Skeletal muscle satellite cell (primary cell): ENCODE measurements around the gene FAM110A.
"Not testable (repeated sequence)": the region's sequence is repeated elsewhere in the genome, so short reads cannot be mapped to it uniquely, and the experiment has no call there.

Experiments
- H3K27me3 ChIP-seq: 2 replicates; pipeline ENCODE4 v1.7.0; 2013; ENCODE audit warnings: low read length; ENCODE audit not compliant: control insufficient read depth, insufficient read depth
- H3K36me3 ChIP-seq: 2 replicates; pipeline ENCODE4 v1.7.0; 2013; ENCODE audit warnings: mild to moderate bottlenecking, control low read depth, low read length; ENCODE audit not compliant: insufficient read depth
- H3K4me1 ChIP-seq: 2 replicates; pipeline ENCODE4 v1.7.0; 2013; ENCODE audit warnings: low read length; ENCODE audit not compliant: control insufficient read depth, insufficient read depth
- H3K4me2 ChIP-seq: 2 replicates; pipeline ENCODE4 v1.7.0; 2013; ENCODE audit warnings: mild to moderate bottlenecking, low read length
- H3K4me3 ChIP-seq: 2 replicates; pipeline ENCODE4 v1.7.0; 2013; ENCODE audit warnings: low read length
- H3K9ac ChIP-seq: 2 replicates; pipeline ENCODE4 v1.7.0; 2013; ENCODE audit warnings: mild to moderate bottlenecking, low read depth, low read length, moderate library complexity
- H3K9me3 ChIP-seq: replicated peaks from 2 replicates; pipeline ENCODE4 v1.7.0; 2013; ENCODE audit warnings: mild to moderate bottlenecking, control low read depth, low read length

FAM110A gene

GRCh38 chr20:824916-825315 is 8.6 kb upstream of the FAM110A start:
- Histone ChIP-seq H3K27me3 (no peaks in the 10 kb centered on the region), H3K9me3 (no peaks in the 10 kb centered on the region), H3K4me3 (no peak overlapping the region), H3K36me3 (no peaks in the 10 kb centered on the region), H3K9ac (no peak overlapping the region), H3K4me1 (peaks cover 5% of the 10 kb centered on the region), H3K4me2 (no peak overlapping the region)

GRCh38 chr20:825710-826421 is 7.6 kb upstream of the FAM110A start:
- Histone ChIP-seq H3K4me3 (no peak overlapping the region), H3K27me3 (no peaks in the 10 kb centered on the region), H3K9ac (no peak overlapping the region), H3K9me3 (no peaks in the 10 kb centered on the region), H3K36me3 (no peaks in the 10 kb centered on the region), H3K4me1 (peaks cover 6% of the 10 kb centered on the region), H3K4me2 (no peak overlapping the region)

GRCh38 chr20:826695-827323 is 6.7 kb upstream of the FAM110A start:
- Histone ChIP-seq H3K9ac (no peak overlapping the region), H3K9me3 (no peaks in the 10 kb centered on the region), H3K4me1 (peaks cover 6% of the 10 kb centered on the region), H3K4me2 (no peak overlapping the region), H3K27me3 (no peaks in the 10 kb centered on the region), H3K4me3 (no peak overlapping the region), H3K36me3 (no peaks in the 10 kb centered on the region)

GRCh38 chr20:827981-828380 is 5.5 kb upstream of the FAM110A start:
- H3K4me1 ChIP-seq, H3K4me3 ChIP-seq, H3K9me3 ChIP-seq, H3K27me3 ChIP-seq, H3K9ac ChIP-seq, H3K36me3 ChIP-seq, H3K4me2 ChIP-seq: not testable (repeated sequence)

GRCh38 chr20:828987-829386 is 4.5 kb upstream of the FAM110A start:
- Histone ChIP-seq H3K9ac (no peak overlapping the region), H3K4me1 (peaks cover 10% of the 10 kb centered on the region), H3K9me3 (no peaks in the 10 kb centered on the region), H3K27me3 (no peaks in the 10 kb centered on the region), H3K36me3 (no peaks in the 10 kb centered on the region), H3K4me2 (no peak overlapping the region), H3K4me3 (no peak overlapping the region)

- H3K27me3 ChIP-seq: no peaks in the 10 kb centered on the region
- no peaks in the 10 kb centered on the region for H3K36me3 ChIP-seq
- peaks cover 15% of the 10 kb centered on the region for H3K4me1 ChIP-seq
- H3K4me3 ChIP-seq: no peak overlapping the region
- H3K9me3 ChIP-seq: no peaks in the 10 kb centered on the region
- peak overlapping the region; percentile 31 for H3K9ac ChIP-seq
- no peak overlapping the region for H3K4me2 ChIP-seq
These were observed 4.0 kb upstream of the FAM110A start for GRCh38 chr20:829551-829950.

- Histone ChIP-seq H3K4me1 (peaks cover 19% of the 10 kb centered on the region), H3K4me3 (no peak overlapping the region), H3K4me2 (no peak overlapping the region), H3K9me3 (no peaks in the 10 kb centered on the region), H3K36me3 (no peaks in the 10 kb centered on the region), H3K27me3 (no peaks in the 10 kb centered on the region), H3K9ac (peak overlapping the region; percentile 31)
These were observed 3.4 kb upstream of the FAM110A start for GRCh38 chr20:830011-830521.

GRCh38 chr20:831251-831650 is 2.3 kb upstream of the FAM110A start:
- Histone ChIP-seq H3K4me1 (peaks cover 29% of the 10 kb centered on the region), H3K36me3 (no peaks in the 10 kb centered on the region), H3K4me2 (no peak overlapping the region), H3K9me3 (no peaks in the 10 kb centered on the region), H3K4me3 (no peak overlapping the region), H3K9ac (no peak overlapping the region), H3K27me3 (no peaks in the 10 kb centered on the region)

GRCh38 chr20:831956-832355 is 1.6 kb upstream of the FAM110A start:
- no peak overlapping the region for H3K4me2 ChIP-seq
- peaks cover 34% of the 10 kb centered on the region for H3K4me1 ChIP-seq
- H3K9me3 ChIP-seq: no peaks in the 10 kb centered on the region

GRCh38 chr20:833121-833449 is 430 bp upstream of the FAM110A start:
- no peaks in the 10 kb centered on the region for H3K27me3 ChIP-seq
- H3K4me3 ChIP-seq: peak overlapping the region; percentile 91
- peak overlapping the region; percentile 90 for H3K9ac ChIP-seq
- H3K9me3 ChIP-seq: no peaks in the 10 kb centered on the region
- peaks cover 39% of the 10 kb centered on the region for H3K4me1 ChIP-seq
- no peaks in the 10 kb centered on the region for H3K36me3 ChIP-seq
- peak overlapping the region; percentile 87 for H3K4me2 ChIP-seq

More at GRCh38 chr20:831956-832355, 1.6 kb upstream of the FAM110A start:
- H3K27me3 ChIP-seq: no peaks in the 10 kb centered on the region
- no peak overlapping the region for H3K9ac ChIP-seq
- H3K4me3 ChIP-seq: no peak overlapping the region
- no peaks in the 10 kb centered on the region for H3K36me3 ChIP-seq

GRCh38 chr20:834151-834746 is 734 bp downstream of the FAM110A start:
- Histone ChIP-seq H3K4me3 (peak overlapping the region; percentile 91), H3K9ac (peak overlapping the region; percentile 90), H3K36me3 (no peaks in the 10 kb centered on the region), H3K27me3 (no peaks in the 10 kb centered on the region), H3K4me2 (peak overlapping the region; percentile 87), H3K9me3 (no peaks in the 10 kb centered on the region), H3K4me1 (peaks cover 39% of the 10 kb centered on the region)
